ENCODE measurements around the gene TUBB1.
"Not testable (repeated sequence)": the region's sequence is repeated elsewhere in the genome, so short reads cannot be mapped to it uniquely, and the experiment has no call there.

Gene TUBB1

GRCh38 chr20:59024111-59024530 is 4.9 kb downstream of the TUBB1 start:
- no peak for FAIRE-seq

- no peak for FAIRE-seq
Observed at GRCh38 chr20:59025086-59025485, 5.9 kb downstream of the TUBB1 start.

- no peak for FAIRE-seq
Observed at GRCh38 chr20:59025511-59025910, 6.3 kb downstream of the TUBB1 start.

GRCh38 chr20:59026904-59027740 is 7.9 kb downstream of the TUBB1 start:
- FAIRE-seq = no peak

GRCh38 chr20:59027741-59028320 is 8.6 kb downstream of the TUBB1 start:
- no peak for FAIRE-seq

GRCh38 chr20:59028812-59029211 is 9.6 kb downstream of the TUBB1 start:
- FAIRE-seq = no peak

- FAIRE-seq = no peak
Observed at GRCh38 chr20:59030911-59031563, 11.8 kb downstream of the TUBB1 start.

GRCh38 chr20:59031564-59032022 is 12.4 kb downstream of the TUBB1 start:
- no peak for FAIRE-seq

GRCh38 chr20:59032023-59032712 is 12.9 kb downstream of the TUBB1 start, which contains the start of gene ATP5F1E:
ATP5F1E (minus strand) TSS chr20:59032335; CDS start chr20:59032251, 84 bp downstream.
- no peak for FAIRE-seq

GRCh38 chr20:59032713-59033059 is 13.5 kb downstream of the TUBB1 start:
- no peak for FAIRE-seq

- FAIRE-seq = peak; percentile 63
Observed at GRCh38 chr20:59033093-59033492, 13.9 kb downstream of the TUBB1 start.

- no peak for FAIRE-seq
Observed at GRCh38 chr20:59033616-59034165, 14.5 kb downstream of the TUBB1 start.

- FAIRE-seq = no peak
Observed at GRCh38 chr20:59035381-59035780, 16.2 kb downstream of the TUBB1 start.

GRCh38 chr20:59037386-59037785 is 18.2 kb downstream of the TUBB1 start:
- no peak for FAIRE-seq

- FAIRE-seq = no peak
Observed at GRCh38 chr20:59039233-59039632, 20.0 kb downstream of the TUBB1 start.

GRCh38 chr20:59040667-59041066 is 21.4 kb downstream of the TUBB1 start:
- no peak for FAIRE-seq

- FAIRE-seq = not testable (repeated sequence)
Observed at GRCh38 chr20:59041487-59041886, 22.3 kb downstream of the TUBB1 start.

- FAIRE-seq = no peak
Observed at GRCh38 chr20:59042151-59042795, 23.0 kb downstream of the TUBB1 start, which contains the start of gene PRELID3B. PRELID3B (minus strand) TSS chr20:59042786; CDS start chr20:59042730, 56 bp downstream.

- no peak for FAIRE-seq
Observed at GRCh38 chr20:59042796-59043631, 23.8 kb downstream of the TUBB1 start.

- no peak for FAIRE-seq
Observed at GRCh38 chr20:59043698-59044097, 24.5 kb downstream of the TUBB1 start.

GRCh38 chr20:59044295-59044694 is 25.1 kb downstream of the TUBB1 start:
- FAIRE-seq = no peak

All from G401.6 (cell line).